Cerebellar cortex (tissue), 1 donor: Measurements from ENCODE around the gene MTUS2.

Experiments
- DNase-seq: peaks from one replicate; pipeline ENCODE4 v3.0.0-alpha.2; 2015; ENCODE audit warnings: low spot score

MTUS2 gene

GRCh38 chr13:28820099-28821051 lies at the start of gene MTUS2:
MTUS2 (plus strand) TSS chr13:28820339.
- peak; percentile 75 for DNase-seq

GRCh38 chr13:28778308-28779215 lies 41.6 kb upstream of the MTUS2 start:
- no peak for DNase-seq

GRCh38 chr13:28792992-28793391 lies 27.1 kb upstream of the MTUS2 start:
- DNase-seq: no peak

- DNase-seq: no peak
Measured at GRCh38 chr13:28794396-28794795, 25.7 kb upstream of the MTUS2 start.

GRCh38 chr13:28796938-28797257 lies 23.2 kb upstream of the MTUS2 start:
- DNase-seq: no peak

- DNase-seq: no peak
Measured at GRCh38 chr13:28805193-28805819, 14.8 kb upstream of the MTUS2 start.

- DNase-seq: no peak
Measured at GRCh38 chr13:28817204-28817603, 2.9 kb upstream of the MTUS2 start.

GRCh38 chr13:28819046-28819730 lies 951 bp upstream of the MTUS2 start:
- peak; percentile 42 for DNase-seq

GRCh38 chr13:28819735-28820098 lies 422 bp upstream of the MTUS2 start:
- peak; percentile 33 for DNase-seq

- DNase-seq: peak; percentile 72
Measured at GRCh38 chr13:28822151-28822550, 2.0 kb downstream of the MTUS2 start.

- peak; percentile 55 for DNase-seq
Measured at GRCh38 chr13:28822801-28823200, 2.7 kb downstream of the MTUS2 start.

- DNase-seq: no peak
Measured at GRCh38 chr13:28825379-28825778, 5.2 kb downstream of the MTUS2 start.

- DNase-seq: no peak
Measured at GRCh38 chr13:28826368-28826767, 6.2 kb downstream of the MTUS2 start.

- no peak for DNase-seq
Measured at GRCh38 chr13:28830580-28830979, 10.4 kb downstream of the MTUS2 start.

- no peak for DNase-seq
Measured at GRCh38 chr13:28831117-28831516, 11.0 kb downstream of the MTUS2 start.

- no peak for DNase-seq
Measured at GRCh38 chr13:28837111-28837510, 17.0 kb downstream of the MTUS2 start.

- peak; percentile 94 for DNase-seq
Measured at GRCh38 chr13:28843639-28844038, 23.5 kb downstream of the MTUS2 start.

- peak; percentile 76 for DNase-seq
Measured at GRCh38 chr13:28849441-28849840, 29.3 kb downstream of the MTUS2 start.

- DNase-seq: peak; percentile 80
Measured at GRCh38 chr13:28850226-28850625, 30.1 kb downstream of the MTUS2 start.

- DNase-seq: no peak
Measured at GRCh38 chr13:28851422-28851821, 31.3 kb downstream of the MTUS2 start.

- DNase-seq: no peak
Measured at GRCh38 chr13:28854657-28855056, 34.5 kb downstream of the MTUS2 start.

GRCh38 chr13:28856287-28856686 lies 36.1 kb downstream of the MTUS2 start:
- no peak for DNase-seq
